ENCODE data around the gene USP24.

Gene USP24

DNA sequence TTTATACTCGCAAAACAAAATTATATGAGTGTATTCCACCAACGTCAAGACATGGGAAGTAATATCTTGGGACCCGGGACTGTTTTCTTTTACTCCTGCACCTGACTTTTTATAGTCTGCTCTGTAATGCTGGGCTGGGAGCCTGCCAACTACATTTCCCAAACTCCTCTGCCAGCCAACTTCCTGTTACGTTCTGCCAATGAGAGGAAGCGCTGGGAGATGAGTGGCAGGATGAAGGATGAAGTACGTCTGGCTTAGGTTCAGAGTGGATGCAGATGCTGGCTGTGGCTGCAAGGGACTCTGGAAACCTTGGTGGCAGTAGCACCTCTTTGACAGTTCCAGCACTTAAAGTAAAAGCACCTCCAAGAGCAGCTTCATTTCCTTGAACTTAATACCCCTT lies 59.6 kb downstream of the USP24 start:
- H3K27me3 Mint-ChIP-seq (ENCODE audit: low read depth, poor library complexity) = no peaks in the 10 kb centered on the region
- no peak overlapping the region for H3K27ac Mint-ChIP-seq
- peaks cover 47% of the 10 kb centered on the region for H3K36me3 Mint-ChIP-seq (ENCODE audit: low read depth)
- no peaks in the 10 kb centered on the region for H3K4me1 Mint-ChIP-seq
- H3K4me3 Mint-ChIP-seq = no peak overlapping the region
- no peaks in the 10 kb centered on the region for H3K9me3 Mint-ChIP-seq
- TF ChIP-seq, protein P1, sequence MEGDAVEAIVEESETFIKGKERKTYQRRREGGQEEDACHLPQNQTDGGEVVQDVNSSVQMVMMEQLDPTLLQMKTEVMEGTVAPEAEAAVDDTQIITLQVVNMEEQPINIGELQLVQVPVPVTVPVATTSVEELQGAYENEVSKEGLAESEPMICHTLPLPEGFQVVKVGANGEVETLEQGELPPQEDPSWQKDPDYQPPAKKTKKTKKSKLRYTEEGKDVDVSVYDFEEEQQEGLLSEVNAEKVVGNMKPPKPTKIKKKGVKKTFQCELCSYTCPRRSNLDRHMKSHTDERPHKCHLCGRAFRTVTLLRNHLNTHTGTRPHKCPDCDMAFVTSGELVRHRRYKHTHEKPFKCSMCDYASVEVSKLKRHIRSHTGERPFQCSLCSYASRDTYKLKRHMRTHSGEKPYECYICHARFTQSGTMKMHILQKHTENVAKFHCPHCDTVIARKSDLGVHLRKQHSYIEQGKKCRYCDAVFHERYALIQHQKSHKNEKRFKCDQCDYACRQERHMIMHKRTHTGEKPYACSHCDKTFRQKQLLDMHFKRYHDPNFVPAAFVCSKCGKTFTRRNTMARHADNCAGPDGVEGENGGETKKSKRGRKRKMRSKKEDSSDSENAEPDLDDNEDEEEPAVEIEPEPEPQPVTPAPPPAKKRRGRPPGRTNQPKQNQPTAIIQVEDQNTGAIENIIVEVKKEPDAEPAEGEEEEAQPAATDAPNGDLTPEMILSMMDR (IDR thresholded peaks at IDR 0.05) = no peak
- DNase-seq = no peak

DNA sequence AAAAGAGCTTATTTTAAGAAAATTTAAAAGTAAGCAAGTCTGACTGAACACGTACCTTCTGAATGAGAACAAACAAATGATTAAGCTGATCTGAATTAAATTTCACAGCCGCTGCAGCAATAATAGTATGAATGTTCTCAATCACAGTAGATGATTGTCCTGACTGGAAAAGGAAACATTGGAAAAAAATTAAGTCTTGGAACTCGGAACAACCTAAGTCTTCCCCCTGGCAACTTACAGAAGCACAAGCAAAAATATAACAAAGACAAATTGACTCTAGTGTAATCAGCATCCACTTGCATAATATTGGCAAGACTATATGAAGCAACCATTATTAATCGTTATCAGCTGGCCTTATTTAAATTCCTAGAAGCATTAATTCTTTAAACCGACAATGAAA lies 60.5 kb downstream of the USP24 start:
- Mint-ChIP-seq H3K36me3 (ENCODE audit: low read depth) (peaks cover 47% of the 10 kb centered on the region), H3K9me3 (no peaks in the 10 kb centered on the region), H3K4me1 (no peaks in the 10 kb centered on the region), H3K4me3 (no peak overlapping the region), H3K27ac (no peak overlapping the region), H3K27me3 (ENCODE audit: low read depth, poor library complexity) (no peaks in the 10 kb centered on the region)
- TF ChIP-seq, protein P1 (IDR thresholded peaks at IDR 0.05) = no peak
- no peak for DNase-seq

DNA sequence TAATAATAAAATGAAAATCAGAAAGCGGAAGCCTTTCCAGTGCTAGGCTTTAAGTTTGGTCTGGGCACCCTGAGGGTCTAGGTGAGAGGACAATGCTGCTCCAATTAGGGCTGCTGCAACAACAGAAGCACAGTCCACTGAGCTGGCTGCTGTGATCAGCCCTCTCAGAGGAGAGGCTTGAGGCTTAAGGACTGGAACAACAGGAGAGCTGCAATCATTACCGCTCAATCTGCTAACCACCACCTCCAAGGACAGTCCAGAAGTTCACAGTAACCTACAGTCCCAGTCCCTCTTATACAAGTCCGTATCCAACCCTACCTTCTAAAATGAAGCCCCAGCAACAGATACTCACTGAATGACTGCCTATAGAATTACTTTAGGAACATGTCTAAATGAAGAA lies 62.1 kb downstream of the USP24 start:
- Mint-ChIP-seq H3K36me3 (ENCODE audit: low read depth) (peaks cover 36% of the 10 kb centered on the region), H3K4me1 (no peaks in the 10 kb centered on the region), H3K27me3 (ENCODE audit: low read depth, poor library complexity) (no peaks in the 10 kb centered on the region), H3K4me3 (no peak overlapping the region), H3K27ac (no peak overlapping the region), H3K9me3 (no peaks in the 10 kb centered on the region)
- TF ChIP-seq, protein P1 (IDR thresholded peaks at IDR 0.05) = no peak
- no peak for DNase-seq

- TF ChIP-seq, protein P1 (IDR thresholded peaks at IDR 0.05) = no peak
- no peaks in the 10 kb centered on the region for H3K4me1 Mint-ChIP-seq
- H3K27me3 Mint-ChIP-seq (ENCODE audit: low read depth, poor library complexity) = no peaks in the 10 kb centered on the region
- H3K36me3 Mint-ChIP-seq (ENCODE audit: low read depth) = peaks cover 37% of the 10 kb centered on the region
- no peaks in the 10 kb centered on the region for H3K9me3 Mint-ChIP-seq
- DNase-seq = no peak
- H3K27ac Mint-ChIP-seq = no peak overlapping the region
- no peak overlapping the region for H3K4me3 Mint-ChIP-seq
These were observed 64.1 kb downstream of the USP24 start for GRCh38 chr1:55150880-55151588.

DNA sequence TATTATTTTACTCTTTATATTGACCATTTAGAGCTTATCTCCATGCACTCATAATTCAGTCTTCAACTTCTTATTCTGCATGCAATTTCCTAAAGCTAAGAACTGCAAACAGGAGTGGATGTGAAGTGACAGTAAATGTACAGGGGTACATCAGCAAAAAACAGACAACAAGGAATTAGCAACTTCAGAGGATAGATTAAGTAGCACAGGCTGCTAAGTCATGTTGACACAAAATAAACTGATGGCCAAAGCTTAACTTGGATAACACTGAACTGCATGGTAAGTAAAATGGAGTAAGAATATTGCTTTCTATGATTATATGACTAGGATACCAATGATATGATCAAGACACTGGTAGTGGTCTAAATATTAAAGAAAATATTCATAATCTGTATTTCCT lies 66.5 kb downstream of the USP24 start:
- Mint-ChIP-seq H3K36me3 (ENCODE audit: low read depth) (peaks cover 41% of the 10 kb centered on the region), H3K27me3 (ENCODE audit: low read depth, poor library complexity) (no peaks in the 10 kb centered on the region), H3K4me1 (no peaks in the 10 kb centered on the region), H3K9me3 (no peaks in the 10 kb centered on the region), H3K27ac (no peak overlapping the region), H3K4me3 (no peak overlapping the region)
- DNase-seq = no peak
- TF ChIP-seq, protein P1 (IDR thresholded peaks at IDR 0.05) = no peak

- H3K4me3 Mint-ChIP-seq = no peak overlapping the region
- no peak overlapping the region for H3K27ac Mint-ChIP-seq
- TF ChIP-seq, protein P1 (IDR thresholded peaks at IDR 0.05) = no peak
These were observed 67.6 kb downstream of the USP24 start for GRCh38 chr1:55147524-55147923.

More at GRCh38 chr1:55147524-55147923, 67.6 kb downstream of the USP24 start:
- H3K27me3 Mint-ChIP-seq (ENCODE audit: low read depth, poor library complexity) = no peaks in the 10 kb centered on the region
- H3K4me1 Mint-ChIP-seq = no peaks in the 10 kb centered on the region
- peaks cover 45% of the 10 kb centered on the region for H3K36me3 Mint-ChIP-seq (ENCODE audit: low read depth)
- no peak for DNase-seq
- no peaks in the 10 kb centered on the region for H3K9me3 Mint-ChIP-seq

Measured in nephron progenitor cell (in vitro differentiated cells).